Activated naive CD8-positive, alpha-beta T cell (primary cell): ENCODE results near the gene MTARC2.

Source experiments
- H3K27ac Mint-ChIP-seq: one replicate; pipeline ENCODE4 v1.8.0; 2021; ENCODE audit warnings: mixed read lengths
- H3K27me3 Mint-ChIP-seq: one replicate; pipeline ENCODE4 v1.8.0; 2021; ENCODE audit warnings: mixed read lengths
- H3K36me3 Mint-ChIP-seq: one replicate; pipeline ENCODE4 v1.8.0; 2021; ENCODE audit warnings: mixed read lengths
- H3K4me1 Mint-ChIP-seq: one replicate; pipeline ENCODE4 v1.8.0; 2021; ENCODE audit warnings: low read depth, mixed read lengths
- H3K4me3 Mint-ChIP-seq: one replicate; pipeline ENCODE4 v1.8.0; 2021; ENCODE audit warnings: mild to moderate bottlenecking, mixed read lengths
- H3K9me3 Mint-ChIP-seq: one replicate; pipeline ENCODE4 v1.8.0; 2021; ENCODE audit warnings: low read depth, mixed read lengths

The MTARC2 gene

DNA sequence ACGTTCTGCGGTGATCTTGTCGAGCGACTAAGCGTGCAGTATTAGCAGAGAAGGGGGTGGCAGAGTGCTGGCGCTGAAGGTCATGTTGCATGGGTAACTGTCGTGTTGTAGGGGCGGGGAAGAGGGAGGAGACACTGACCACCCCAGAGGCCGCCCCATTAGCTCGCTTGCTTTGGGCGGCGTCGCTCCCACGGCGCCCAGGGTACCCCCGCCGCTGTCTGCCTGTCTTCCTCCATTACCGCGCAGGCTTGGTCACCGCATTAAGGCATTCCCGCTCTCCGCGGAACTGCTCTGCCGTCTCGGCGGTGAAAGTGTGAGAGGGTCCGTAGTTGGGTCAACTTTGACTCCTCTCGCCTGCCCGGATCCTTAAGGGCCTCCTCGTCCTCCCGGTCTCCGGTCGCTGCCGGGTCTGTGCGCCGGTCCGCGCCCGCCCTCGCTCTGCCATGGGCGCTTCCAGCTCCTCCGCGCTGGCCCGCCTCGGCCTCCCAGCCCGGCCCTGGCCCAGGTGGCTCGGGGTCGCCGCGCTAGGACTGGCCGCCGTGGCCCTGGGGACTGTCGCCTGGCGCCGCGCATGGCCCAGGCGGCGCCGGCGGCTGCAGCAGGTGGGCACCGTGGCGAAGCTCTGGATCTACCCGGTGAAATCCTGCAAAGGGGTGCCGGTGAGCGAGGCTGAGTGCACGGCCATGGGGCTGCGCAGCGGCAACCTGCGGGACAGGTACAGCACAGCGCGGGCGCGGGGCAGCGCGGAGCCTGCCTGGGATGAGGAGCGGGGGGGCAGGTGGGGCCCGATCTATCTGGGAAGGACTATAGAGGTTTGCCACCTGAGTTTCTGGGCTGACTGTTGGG is at the start of gene MTARC2:
Gene MTARC2, plus strand, starts transcription at position 234 of the 846 bp plus-strand sequence. Its CDS starts 210 bp downstream, at position 444.
- Mint-ChIP-seq H3K27ac (no peak within 1 kb of the TSS), H3K27me3 (peaks cover 50% of the 10 kb centered on the region), H3K36me3 (no peaks in the 10 kb centered on the region), H3K9me3 (no peaks in the 10 kb centered on the region), H3K4me1 (peaks cover 13% of the 10 kb centered on the region), H3K4me3 (peak within 1 kb of the TSS; percentile 70)

DNA sequence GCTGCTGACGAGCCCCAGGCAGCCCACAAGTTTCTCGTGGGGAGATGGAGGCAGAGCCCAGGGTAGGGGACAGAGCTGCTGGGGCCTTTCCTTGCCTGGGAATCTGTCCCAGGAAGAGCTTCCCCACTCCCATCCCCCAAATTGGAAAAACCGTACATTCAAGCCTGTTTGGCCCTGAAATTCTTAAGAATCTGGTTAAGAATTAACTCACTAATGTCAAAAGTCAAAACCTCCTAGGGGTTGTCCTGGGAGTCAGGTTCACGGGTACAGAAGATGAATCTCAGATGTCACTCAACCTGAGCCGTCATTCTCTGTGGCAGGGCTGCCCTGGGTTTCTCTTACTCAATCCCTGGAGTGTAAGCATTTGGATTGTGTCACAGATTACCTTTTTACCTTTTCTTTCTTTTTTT is 49.5 kb upstream of the MTARC2 start:
- Mint-ChIP-seq H3K9me3 (no peaks in the 10 kb centered on the region), H3K4me1 (no peaks in the 10 kb centered on the region), H3K4me3 (no peak overlapping the region), H3K36me3 (no peaks in the 10 kb centered on the region), H3K27ac (no peak overlapping the region), H3K27me3 (no peaks in the 10 kb centered on the region)

GRCh38 chr1:220699044-220699443 is 49.1 kb upstream of the MTARC2 start:
- Mint-ChIP-seq H3K4me3 (no peak overlapping the region), H3K27ac (no peak overlapping the region), H3K36me3 (no peaks in the 10 kb centered on the region), H3K9me3 (no peaks in the 10 kb centered on the region), H3K4me1 (no peaks in the 10 kb centered on the region), H3K27me3 (no peaks in the 10 kb centered on the region)

DNA sequence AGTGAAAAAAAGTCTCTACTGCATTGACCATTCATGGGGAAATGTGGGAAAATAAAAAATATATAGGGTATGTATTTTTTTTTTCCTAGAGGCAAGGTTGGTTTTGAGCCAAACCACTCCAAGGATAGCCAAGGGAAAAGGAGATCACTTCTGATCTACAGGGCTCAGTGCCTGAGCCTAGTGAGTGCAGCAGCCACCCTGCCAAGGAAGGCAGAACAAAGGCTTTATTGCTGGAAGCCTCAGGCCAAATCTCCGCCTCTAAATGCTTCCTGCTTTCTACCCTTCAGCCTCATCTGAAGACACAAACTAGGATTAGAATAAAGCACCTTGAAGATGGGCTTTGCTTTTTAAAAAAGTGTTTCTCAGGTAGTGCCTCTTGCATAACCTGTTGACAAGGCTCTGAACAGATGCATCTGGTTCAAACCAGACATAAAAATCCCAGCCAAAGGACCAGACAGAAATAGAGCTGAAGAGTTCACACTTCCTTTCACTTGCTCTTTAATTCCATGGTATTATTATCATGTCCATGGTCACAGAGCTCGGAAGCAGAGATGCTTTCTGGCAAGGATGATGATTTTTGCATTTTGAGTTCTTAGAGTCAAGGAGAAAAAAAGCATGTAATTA is 47.5 kb upstream of the MTARC2 start:
- no peaks in the 10 kb centered on the region for H3K9me3 Mint-ChIP-seq
- no peak overlapping the region for H3K4me3 Mint-ChIP-seq
- H3K27ac Mint-ChIP-seq: no peak overlapping the region
- H3K36me3 Mint-ChIP-seq: no peaks in the 10 kb centered on the region
- no peaks in the 10 kb centered on the region for H3K27me3 Mint-ChIP-seq
- H3K4me1 Mint-ChIP-seq: no peaks in the 10 kb centered on the region

DNA sequence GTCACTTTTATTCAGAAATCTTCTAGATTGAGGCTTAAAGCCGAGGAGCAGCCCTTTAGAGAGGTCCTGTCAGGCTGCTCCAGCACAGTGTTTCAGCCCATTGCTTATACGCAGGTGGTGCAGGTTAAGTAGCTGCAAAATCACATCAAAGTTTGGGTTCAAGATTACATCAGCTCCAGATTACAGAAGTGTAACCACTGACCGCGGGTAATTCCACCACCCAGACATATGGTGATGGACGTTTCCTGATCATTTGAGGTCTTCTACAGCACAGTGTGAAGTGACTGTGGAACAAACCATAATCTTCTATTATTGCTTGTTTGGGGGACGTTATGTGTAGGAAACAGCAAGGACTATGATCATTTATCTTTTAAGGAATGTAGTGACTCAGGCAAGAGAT is 46.1 kb upstream of the MTARC2 start:
- Mint-ChIP-seq H3K4me3 (no peak overlapping the region), H3K27me3 (no peaks in the 10 kb centered on the region), H3K9me3 (no peaks in the 10 kb centered on the region), H3K27ac (no peak overlapping the region), H3K36me3 (no peaks in the 10 kb centered on the region), H3K4me1 (no peaks in the 10 kb centered on the region)

- Mint-ChIP-seq H3K27ac (no peak overlapping the region), H3K4me1 (no peaks in the 10 kb centered on the region), H3K27me3 (no peaks in the 10 kb centered on the region)
These were observed 45.3 kb upstream of the MTARC2 start for GRCh38 chr1:220702733-220703270.

DNA sequence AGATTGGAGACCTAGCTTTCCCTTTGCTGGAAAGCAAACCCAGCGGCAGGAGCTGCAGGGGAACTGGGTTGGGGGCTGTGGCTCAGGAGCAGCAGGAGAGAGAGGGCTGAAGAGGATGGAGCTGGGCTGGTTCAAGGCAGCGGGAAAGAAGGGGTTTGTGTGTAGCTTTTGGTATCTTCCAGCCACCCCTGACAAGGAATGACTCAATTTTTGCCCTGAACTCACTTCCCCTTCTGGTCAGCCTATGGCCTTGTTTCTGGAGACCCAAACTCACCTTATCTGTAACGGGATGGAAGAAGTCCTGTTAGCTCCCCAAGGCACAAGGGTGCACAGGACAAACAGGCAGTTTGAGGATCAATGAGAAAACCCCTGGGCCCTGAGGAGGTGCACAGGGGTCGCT is 44.8 kb upstream of the MTARC2 start:
- Mint-ChIP-seq H3K4me1 (no peaks in the 10 kb centered on the region), H3K36me3 (no peaks in the 10 kb centered on the region), H3K27me3 (no peaks in the 10 kb centered on the region), H3K4me3 (no peak overlapping the region), H3K9me3 (no peaks in the 10 kb centered on the region), H3K27ac (no peak overlapping the region)

More at GRCh38 chr1:220702733-220703270, 45.3 kb upstream of the MTARC2 start:
- H3K9me3 Mint-ChIP-seq: no peaks in the 10 kb centered on the region
- H3K36me3 Mint-ChIP-seq: no peaks in the 10 kb centered on the region
- no peak overlapping the region for H3K4me3 Mint-ChIP-seq

GRCh38 chr1:220705782-220706181 is 42.3 kb upstream of the MTARC2 start:
- Mint-ChIP-seq H3K4me1 (no peaks in the 10 kb centered on the region), H3K27me3 (no peaks in the 10 kb centered on the region), H3K27ac (no peak overlapping the region), H3K36me3 (no peaks in the 10 kb centered on the region), H3K9me3 (no peaks in the 10 kb centered on the region), H3K4me3 (no peak overlapping the region)

- Mint-ChIP-seq H3K9me3 (no peaks in the 10 kb centered on the region), H3K36me3 (no peaks in the 10 kb centered on the region), H3K27ac (no peak overlapping the region), H3K27me3 (no peaks in the 10 kb centered on the region), H3K4me1 (no peaks in the 10 kb centered on the region), H3K4me3 (no peak overlapping the region)
These were observed 41.6 kb upstream of the MTARC2 start for GRCh38 chr1:220706480-220706879.

GRCh38 chr1:220707160-220707559 is 41.0 kb upstream of the MTARC2 start:
- H3K4me3 Mint-ChIP-seq: no peak overlapping the region
- no peaks in the 10 kb centered on the region for H3K36me3 Mint-ChIP-seq
- no peaks in the 10 kb centered on the region for H3K27me3 Mint-ChIP-seq
- H3K9me3 Mint-ChIP-seq: no peaks in the 10 kb centered on the region
- no peak overlapping the region for H3K27ac Mint-ChIP-seq
- H3K4me1 Mint-ChIP-seq: no peaks in the 10 kb centered on the region

- H3K4me1 Mint-ChIP-seq: no peaks in the 10 kb centered on the region
- H3K36me3 Mint-ChIP-seq: no peaks in the 10 kb centered on the region
- no peaks in the 10 kb centered on the region for H3K27me3 Mint-ChIP-seq
- no peaks in the 10 kb centered on the region for H3K9me3 Mint-ChIP-seq
- H3K27ac Mint-ChIP-seq: no peak overlapping the region
- no peak overlapping the region for H3K4me3 Mint-ChIP-seq
These were observed 39.9 kb upstream of the MTARC2 start for GRCh38 chr1:220708244-220708643.

GRCh38 chr1:220708936-220709801 is 39.0 kb upstream of the MTARC2 start:
- Mint-ChIP-seq H3K4me3 (no peak overlapping the region), H3K9me3 (no peaks in the 10 kb centered on the region), H3K27me3 (no peaks in the 10 kb centered on the region), H3K36me3 (no peaks in the 10 kb centered on the region), H3K27ac (no peak overlapping the region), H3K4me1 (no peaks in the 10 kb centered on the region)

- Mint-ChIP-seq H3K4me1 (no peaks in the 10 kb centered on the region), H3K27ac (no peak overlapping the region), H3K4me3 (no peak overlapping the region), H3K36me3 (no peaks in the 10 kb centered on the region), H3K27me3 (no peaks in the 10 kb centered on the region), H3K9me3 (no peaks in the 10 kb centered on the region)
These were observed 37.8 kb upstream of the MTARC2 start for GRCh38 chr1:220710333-220710732.

DNA sequence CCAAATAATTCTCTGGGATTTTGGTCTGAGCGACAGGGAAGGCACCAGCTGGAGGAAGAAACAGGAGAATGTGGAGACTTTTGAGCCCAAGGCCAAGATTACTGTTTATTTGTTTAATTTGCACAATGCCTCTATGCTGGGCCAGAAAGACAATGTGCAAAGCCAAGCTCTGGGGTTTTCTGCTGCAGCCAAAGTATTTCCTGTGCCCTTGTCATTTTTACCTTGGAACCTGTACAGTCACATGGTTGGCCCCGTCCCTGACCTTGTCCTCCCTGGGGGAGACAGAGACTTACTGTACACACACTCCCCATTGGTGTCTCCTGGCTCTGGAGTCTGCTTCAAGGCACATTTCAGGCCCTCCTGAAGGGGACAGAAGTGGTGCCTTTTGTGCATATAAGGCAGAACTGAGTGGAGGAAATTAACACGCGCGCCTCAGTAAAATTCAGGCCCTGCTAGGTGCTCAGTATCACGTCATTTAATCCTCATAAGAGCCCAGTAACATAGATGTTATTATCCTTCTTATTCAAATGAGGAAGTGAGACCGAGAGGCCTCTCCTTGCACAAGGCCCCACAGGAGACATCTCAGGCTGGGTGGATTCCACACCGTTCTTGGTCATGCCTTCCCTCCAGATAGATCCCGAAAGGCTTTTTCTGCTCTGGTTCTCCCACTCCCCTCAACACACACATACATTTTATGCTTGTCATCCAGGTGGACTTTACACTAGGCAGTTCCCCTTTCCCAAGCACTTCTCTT is 36.9 kb upstream of the MTARC2 start:
- no peaks in the 10 kb centered on the region for H3K9me3 Mint-ChIP-seq
- no peaks in the 10 kb centered on the region for H3K27me3 Mint-ChIP-seq
- no peak overlapping the region for H3K4me3 Mint-ChIP-seq
- no peak overlapping the region for H3K27ac Mint-ChIP-seq
- H3K4me1 Mint-ChIP-seq: no peaks in the 10 kb centered on the region
- no peaks in the 10 kb centered on the region for H3K36me3 Mint-ChIP-seq
